OCI-LY3 (cell line): ENCODE data around the gene RPP40.
A peak's percentile ranks its signal among the peaks of the same experiment; 100 is the strongest.

Source experiments
- EZH2phosphoT487 ChIP-seq: fragments of 200-600 bp; shearing (Covaris generic); IDR thresholded peaks from 2 replicates; pipeline ENCODE4 v1.6.1; 2018; ENCODE audit warnings: antibody characterized with exemption, mixed run types, low read depth
- TF ChIP-seq, protein P1 (sequence below): fragments of 200-600, 300-600 bp; sonication (generic); IDR thresholded peaks from 2 replicates; pipeline ENCODE4 v1.5.1; 2014; ENCODE audit warnings: antibody characterized with exemption, low read length, low read depth

DNA sequence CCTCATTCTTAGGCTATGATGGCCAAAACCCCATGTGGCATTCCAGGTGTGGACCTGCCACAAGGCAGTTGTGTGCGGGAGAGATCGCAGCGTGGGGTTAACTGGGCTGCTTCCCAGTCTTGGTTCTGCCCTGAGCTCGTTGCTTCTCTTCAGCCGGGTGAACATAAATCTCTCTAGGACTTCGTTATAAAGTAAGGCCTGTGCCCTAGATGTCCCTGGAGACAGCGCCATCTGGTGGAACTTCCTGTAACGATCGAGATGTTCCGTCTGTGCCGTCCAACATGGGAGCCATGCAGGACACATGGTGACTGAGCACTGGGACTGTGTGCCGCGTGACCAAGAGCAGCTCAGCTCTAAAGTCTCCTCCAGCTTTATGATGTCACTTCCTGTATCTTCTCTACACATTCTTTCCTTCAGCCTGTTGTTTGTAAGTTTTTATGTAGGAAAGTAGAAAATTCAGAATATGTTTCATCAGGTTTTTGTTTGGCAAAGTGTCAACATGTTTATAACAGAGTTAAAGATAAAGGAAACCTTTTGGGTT lies 26.8 kb upstream of the RPP40 start:
- TF ChIP-seq, protein P1, sequence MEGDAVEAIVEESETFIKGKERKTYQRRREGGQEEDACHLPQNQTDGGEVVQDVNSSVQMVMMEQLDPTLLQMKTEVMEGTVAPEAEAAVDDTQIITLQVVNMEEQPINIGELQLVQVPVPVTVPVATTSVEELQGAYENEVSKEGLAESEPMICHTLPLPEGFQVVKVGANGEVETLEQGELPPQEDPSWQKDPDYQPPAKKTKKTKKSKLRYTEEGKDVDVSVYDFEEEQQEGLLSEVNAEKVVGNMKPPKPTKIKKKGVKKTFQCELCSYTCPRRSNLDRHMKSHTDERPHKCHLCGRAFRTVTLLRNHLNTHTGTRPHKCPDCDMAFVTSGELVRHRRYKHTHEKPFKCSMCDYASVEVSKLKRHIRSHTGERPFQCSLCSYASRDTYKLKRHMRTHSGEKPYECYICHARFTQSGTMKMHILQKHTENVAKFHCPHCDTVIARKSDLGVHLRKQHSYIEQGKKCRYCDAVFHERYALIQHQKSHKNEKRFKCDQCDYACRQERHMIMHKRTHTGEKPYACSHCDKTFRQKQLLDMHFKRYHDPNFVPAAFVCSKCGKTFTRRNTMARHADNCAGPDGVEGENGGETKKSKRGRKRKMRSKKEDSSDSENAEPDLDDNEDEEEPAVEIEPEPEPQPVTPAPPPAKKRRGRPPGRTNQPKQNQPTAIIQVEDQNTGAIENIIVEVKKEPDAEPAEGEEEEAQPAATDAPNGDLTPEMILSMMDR = peak; percentile 70
- no peak for TF ChIP-seq EZH2phosphoT487
